PC-3 (cell line): ENCODE measurements around the gene VPS36. TPM values are rescaled to one million over a fixed set of nuclear protein-coding genes. Genes with fewer than 3 reads are reported as not detected.
"Not testable (repeated sequence)": the region's sequence is repeated elsewhere in the genome, so short reads cannot be mapped to it uniquely, and the experiment has no call there.

Source experiments
- ATAC-seq: fragments of 200-7000 bp; cut with Tn5 transposase; 2 replicates; pipeline ENCODE4 v1.9.1; 2020; ENCODE audit warnings: mild to moderate bottlenecking, moderate library complexity
- BruUV-seq: library from RNA; stranded (reverse); fragments of 400-500 nt; replicated peaks from 2 replicates; lab custom pipeline; 2021; lab: Mats Ljungman, UMichigan
- CTCF ChIA-PET: fragments of 300-600 bp; sonication (Branson Sonifier 250); formaldehyde crosslinking; loops from one replicate; lab custom pipeline; 2022; ENCODE audit warnings: antibody characterized with exemption; lab: Charles Lee
- POLR2A ChIA-PET: fragments of 300-600 bp; sonication (Branson Sonifier 250); formaldehyde crosslinking; loops from one replicate; lab custom pipeline; 2022; ENCODE audit warnings: antibody characterized with exemption; ENCODE audit not compliant: unreplicated experiment; lab: Charles Lee
- DNase-seq: peaks from one replicate; pipeline ENCODE4 v3.0.0-alpha.2; 2015
- H2AFZ ChIP-seq: fragments of 300-600 bp; sonication (generic); 2 replicates; pipeline ENCODE4 v1.6.0; 2016; ENCODE audit warnings: antibody characterized with exemption, low read length
- H3F3A ChIP-seq: fragments of 300-600 bp; sonication (generic); one replicate; pipeline ENCODE4 v1.6.0; 2017; ENCODE audit warnings: antibody characterized with exemption, low read length, control low read depth, mild to moderate bottlenecking; ENCODE audit not compliant: unreplicated experiment
- H3K27ac ChIP-seq: fragments of 300-600 bp; sonication (generic); 2 replicates; pipeline ENCODE4 v1.5.1; 2016; ENCODE audit warnings: mild to moderate bottlenecking, low read length
- H3K27me3 ChIP-seq: fragments of 300-600 bp; sonication (generic); 2 replicates; pipeline ENCODE4 v1.6.1; 2016; ENCODE audit warnings: low read length, mixed read lengths
- H3K36me3 ChIP-seq: fragments of 300-600 bp; sonication (generic); 2 replicates; pipeline ENCODE4 v1.6.1; 2016; ENCODE audit warnings: low read depth, mixed run types, low read length, mixed read lengths
- H3K4me1 ChIP-seq: fragments of 300-600 bp; sonication (generic); 2 replicates; pipeline ENCODE4 v1.5.1; 2016; ENCODE audit warnings: low read length; ENCODE audit not compliant: insufficient read depth
- H3K4me2 ChIP-seq: fragments of 300-600 bp; sonication (generic); 2 replicates; pipeline ENCODE4 v1.6.0; 2016; ENCODE audit warnings: low read length
- H3K4me3 ChIP-seq: fragments of 300-600 bp; sonication (generic); 2 replicates; pipeline ENCODE4 v1.5.1; 2016; ENCODE audit warnings: mild to moderate bottlenecking, low read length, mixed read lengths
- H3K79me2 ChIP-seq: fragments of 300-600 bp; sonication (generic); 2 replicates; pipeline ENCODE4 v1.6.1; 2017; ENCODE audit warnings: low read length, mixed read lengths
- H3K9ac ChIP-seq: fragments of 300-600 bp; sonication (generic); 2 replicates; pipeline ENCODE4 v1.6.0; 2016; ENCODE audit warnings: mild to moderate bottlenecking, low read length
- H3K9me2 ChIP-seq: fragments of 300-600 bp; sonication (generic); replicated peaks from 2 replicates; pipeline ENCODE4 v1.6.1; 2016; ENCODE audit warnings: mixed run types, low read length, mixed read lengths
- H3K9me3 ChIP-seq: fragments of 300-600 bp; sonication (generic); 2 replicates; pipeline ENCODE4 v1.6.1; 2016; ENCODE audit warnings: low read length, mixed read lengths
- H4K20me1 ChIP-seq: fragments of 300-600 bp; sonication (generic); 2 replicates; pipeline ENCODE4 v1.6.1; 2016; ENCODE audit warnings: low read length, mixed read lengths
- EZH2 ChIP-seq: fragments of 300-600 bp; sonication (generic); IDR thresholded peaks from one replicate; pipeline ENCODE4 v1.6.1; 2017; ENCODE audit warnings: antibody characterized with exemption, mild to moderate bottlenecking, low read length; ENCODE audit not compliant: unreplicated experiment
- EZH2phosphoT487 ChIP-seq: fragments of 300-600 bp; sonication (generic); IDR thresholded peaks from 2 replicates; pipeline ENCODE4 v1.6.1; 2018; ENCODE audit warnings: mild to moderate bottlenecking, antibody characterized with exemption, low read length, borderline replicate concordance
- intact Hi-C: fragments of 100-400 bp; cut with micrococcal nuclease; formaldehyde crosslinking; loops from 2 replicates; pipeline ENCODE4 v1.9.0; 2023
- total RNA-seq: library from RNA; depleted of rRNA; stranded (reverse); fragments of >200 nt; gene quantifications from 2 replicates; pipeline ENCODE4 v1.2.3, GENCODE V29; 2014
- TF ChIP-seq, protein P1 (sequence below): fragments of 300-600 bp; sonication (generic); conservative IDR thresholded peaks from 2 replicates; pipeline ENCODE4 v1.5.1; 2017; ENCODE audit warnings: antibody characterized with exemption, low read depth, mild to moderate bottlenecking, low read length

Gene VPS36
- total RNA-seq, 1 experiment from 2014 or later, result 10.1 TPM

DNA sequence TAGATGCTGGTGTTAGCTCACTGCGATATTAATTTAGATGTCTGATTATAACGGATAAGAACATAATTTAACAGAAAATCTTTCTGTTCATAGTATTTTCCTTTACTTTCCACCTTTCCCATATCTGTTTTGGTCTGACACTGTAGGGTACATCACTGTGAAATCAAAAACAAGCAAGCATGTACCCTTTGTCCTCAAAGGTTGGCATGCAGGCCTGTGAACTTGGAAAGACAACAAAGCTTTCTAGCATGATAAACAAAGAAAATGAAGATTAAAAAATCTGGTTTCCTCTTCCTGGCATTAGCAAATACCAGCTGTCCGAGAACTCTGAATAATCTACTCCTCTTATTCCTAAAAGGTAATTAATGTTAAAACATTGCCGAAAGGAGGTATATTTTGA, 76.0 kb downstream of the VPS36 start:
- Histone ChIP-seq H3K4me3 (no peak overlapping the region), H3K9me3 (no peaks in the 10 kb centered on the region), H3K4me1 (peaks cover 14% of the 10 kb centered on the region), H3K4me2 (no peak overlapping the region), H3K27ac (no peak overlapping the region), H3K27me3 (no peaks in the 10 kb centered on the region), H3K9ac (no peak overlapping the region), H3F3A (no peaks in the 10 kb centered on the region), H3K36me3 (no peaks in the 10 kb centered on the region), H3K9me2 (no peaks in the 10 kb centered on the region), H4K20me1 (no peaks in the 10 kb centered on the region), H3K79me2 (no peaks in the 10 kb centered on the region), H2AFZ (no peak overlapping the region)
- ATAC-seq, result no peak
- DNase-seq, result no peak
- CTCF ChIA-PET, result no interaction called here
- intact Hi-C loops, result no loop called here
- TF ChIP-seq, protein P1, sequence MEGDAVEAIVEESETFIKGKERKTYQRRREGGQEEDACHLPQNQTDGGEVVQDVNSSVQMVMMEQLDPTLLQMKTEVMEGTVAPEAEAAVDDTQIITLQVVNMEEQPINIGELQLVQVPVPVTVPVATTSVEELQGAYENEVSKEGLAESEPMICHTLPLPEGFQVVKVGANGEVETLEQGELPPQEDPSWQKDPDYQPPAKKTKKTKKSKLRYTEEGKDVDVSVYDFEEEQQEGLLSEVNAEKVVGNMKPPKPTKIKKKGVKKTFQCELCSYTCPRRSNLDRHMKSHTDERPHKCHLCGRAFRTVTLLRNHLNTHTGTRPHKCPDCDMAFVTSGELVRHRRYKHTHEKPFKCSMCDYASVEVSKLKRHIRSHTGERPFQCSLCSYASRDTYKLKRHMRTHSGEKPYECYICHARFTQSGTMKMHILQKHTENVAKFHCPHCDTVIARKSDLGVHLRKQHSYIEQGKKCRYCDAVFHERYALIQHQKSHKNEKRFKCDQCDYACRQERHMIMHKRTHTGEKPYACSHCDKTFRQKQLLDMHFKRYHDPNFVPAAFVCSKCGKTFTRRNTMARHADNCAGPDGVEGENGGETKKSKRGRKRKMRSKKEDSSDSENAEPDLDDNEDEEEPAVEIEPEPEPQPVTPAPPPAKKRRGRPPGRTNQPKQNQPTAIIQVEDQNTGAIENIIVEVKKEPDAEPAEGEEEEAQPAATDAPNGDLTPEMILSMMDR, result no peak
- TF ChIP-seq EZH2phosphoT487 (no peak), EZH2 (no peak)
- POLR2A ChIA-PET, result interaction anchor here (0.6 kb wide), 1 partner anchor 31 kb away, joined by 4 read pairs; no protein-coding TSS in a partner anchor
- no TSS peak for BruUV-seq

DNA sequence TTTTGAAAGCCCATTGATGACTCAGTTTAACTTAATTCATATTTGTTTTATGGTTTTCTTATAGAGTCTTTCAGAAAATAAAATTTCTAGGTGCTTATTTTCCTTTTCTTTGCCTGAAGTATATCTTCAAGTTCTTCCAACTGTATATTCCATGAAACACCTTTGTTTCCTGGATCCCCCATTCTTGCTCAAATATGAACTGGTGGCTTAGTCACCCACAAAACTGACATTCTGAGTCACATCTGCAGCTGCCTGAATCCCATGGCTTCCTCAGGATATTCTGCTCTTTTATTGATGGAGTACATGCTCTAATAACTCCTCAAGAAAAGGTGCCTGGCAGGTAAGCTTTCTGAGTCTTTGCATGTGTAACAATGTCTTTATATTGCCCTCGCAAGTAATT, 77.2 kb downstream of the VPS36 start:
- H4K20me1 ChIP-seq, H3K4me2 ChIP-seq, POLR2A ChIA-PET, intact Hi-C loops, H3K9ac ChIP-seq, H3K79me2 ChIP-seq, H3K4me3 ChIP-seq, H3K9me2 ChIP-seq, H3K27ac ChIP-seq, H3K27me3 ChIP-seq, H3K36me3 ChIP-seq, CTCF ChIA-PET, H2AFZ ChIP-seq, H3F3A ChIP-seq, H3K9me3 ChIP-seq, BruUV-seq: not testable (repeated sequence)
- peaks cover 14% of the 10 kb centered on the region for H3K4me1 ChIP-seq
- DNase-seq (peak; percentile 41), ATAC-seq (peak; percentile 54)

DNA sequence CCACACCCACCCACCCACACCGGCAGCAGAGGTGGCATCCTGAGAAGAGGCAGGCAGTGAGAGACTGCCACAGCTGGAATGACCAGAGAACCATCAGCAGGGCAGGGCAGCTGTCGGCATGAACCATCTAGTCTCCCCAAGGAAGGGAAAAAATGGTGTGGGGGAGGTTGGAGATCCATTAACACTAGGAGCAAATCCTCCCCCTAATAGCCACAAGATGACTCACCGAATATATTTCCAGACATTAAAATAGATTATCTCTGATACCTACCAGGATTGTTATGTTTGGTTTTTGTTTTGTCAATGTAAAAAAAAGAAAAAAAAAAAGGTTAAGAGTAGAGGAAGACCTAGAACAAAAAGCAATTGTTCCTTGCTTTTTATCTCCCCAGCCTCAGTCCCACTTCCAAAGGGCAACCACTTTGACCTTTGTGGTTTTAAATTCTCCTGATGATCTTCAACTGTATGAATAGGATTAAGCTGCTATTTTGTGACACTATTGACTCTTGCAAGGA, 78.6 kb downstream of the VPS36 start:
- Histone ChIP-seq H3K9me2 (no peaks in the 10 kb centered on the region), H3K79me2 (no peaks in the 10 kb centered on the region), H3K4me2 (no peak overlapping the region), H3F3A (no peaks in the 10 kb centered on the region), H3K9me3 (no peaks in the 10 kb centered on the region), H3K27me3 (no peaks in the 10 kb centered on the region), H3K4me3 (no peak overlapping the region), H4K20me1 (no peaks in the 10 kb centered on the region), H3K27ac (no peak overlapping the region), H3K36me3 (no peaks in the 10 kb centered on the region), H2AFZ (no peak overlapping the region), H3K9ac (no peak overlapping the region), H3K4me1 (peaks cover 14% of the 10 kb centered on the region)
- ATAC-seq, result peak; percentile 66
- BruUV-seq, result no TSS peak
- ChIA-PET POLR2A (no interaction called here), CTCF (no interaction called here)
- intact Hi-C loops, result no loop called here
- TF ChIP-seq, protein P1, result no peak
- TF ChIP-seq EZH2 (no peak), EZH2phosphoT487 (no peak)
- DNase-seq, result peak; percentile 59
